Epithelial cell of proximal tubule (primary cell): ENCODE measurements around the gene ALS2. TPM values are rescaled to one million over a fixed set of nuclear protein-coding genes. Genes with fewer than 3 reads are reported as not detected.
A peak's percentile ranks its signal among the peaks of the same experiment; 100 is the strongest.
"Not testable (repeated sequence)": the region's sequence is repeated elsewhere in the genome, so short reads cannot be mapped to it uniquely, and the experiment has no call there.

ENCODE experiments used
- DNase-seq: peaks from one replicate; pipeline ENCODE4 v3.0.0-alpha.2; 2011; ENCODE audit warnings: low read depth
- H3K4me3 ChIP-seq: 2 replicates; pipeline ENCODE4 v1.5.1; 2011; ENCODE audit warnings: low read depth, mild to moderate bottlenecking, low read length
- total RNA-seq: library from RNA; depleted of rRNA; stranded (reverse); fragments of >200 nt; gene quantifications from 2 replicates; pipeline ENCODE4 v1.2.3, GENCODE V29; 2015
- TF ChIP-seq, protein P1 (sequence below): conservative IDR thresholded peaks from 2 replicates; pipeline ENCODE4 v1.5.1; 2012; ENCODE audit warnings: low read depth, mild to moderate bottlenecking, low read length

ALS2 gene
- total RNA-seq, 1 donor from 2014 or later = 15.6 TPM

DNA sequence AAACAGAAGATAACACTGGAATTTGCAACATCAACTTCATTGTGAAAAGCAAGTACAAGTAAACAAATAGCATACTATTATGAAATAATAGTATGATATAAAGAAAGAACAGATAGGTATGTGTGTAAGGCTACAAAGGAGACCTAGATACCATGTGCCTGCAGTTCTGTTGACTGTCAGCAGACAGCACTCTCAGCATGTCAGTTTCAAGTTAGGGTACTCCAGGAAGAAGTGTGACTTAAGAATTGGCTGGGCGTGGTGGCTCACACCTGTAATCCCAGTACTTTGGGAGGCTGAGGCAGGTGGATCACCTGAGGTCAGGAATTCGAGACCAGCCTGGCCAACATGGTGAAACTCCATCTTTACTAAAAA is 18.2 kb upstream of the ALS2 start:
- TF ChIP-seq, protein P1, sequence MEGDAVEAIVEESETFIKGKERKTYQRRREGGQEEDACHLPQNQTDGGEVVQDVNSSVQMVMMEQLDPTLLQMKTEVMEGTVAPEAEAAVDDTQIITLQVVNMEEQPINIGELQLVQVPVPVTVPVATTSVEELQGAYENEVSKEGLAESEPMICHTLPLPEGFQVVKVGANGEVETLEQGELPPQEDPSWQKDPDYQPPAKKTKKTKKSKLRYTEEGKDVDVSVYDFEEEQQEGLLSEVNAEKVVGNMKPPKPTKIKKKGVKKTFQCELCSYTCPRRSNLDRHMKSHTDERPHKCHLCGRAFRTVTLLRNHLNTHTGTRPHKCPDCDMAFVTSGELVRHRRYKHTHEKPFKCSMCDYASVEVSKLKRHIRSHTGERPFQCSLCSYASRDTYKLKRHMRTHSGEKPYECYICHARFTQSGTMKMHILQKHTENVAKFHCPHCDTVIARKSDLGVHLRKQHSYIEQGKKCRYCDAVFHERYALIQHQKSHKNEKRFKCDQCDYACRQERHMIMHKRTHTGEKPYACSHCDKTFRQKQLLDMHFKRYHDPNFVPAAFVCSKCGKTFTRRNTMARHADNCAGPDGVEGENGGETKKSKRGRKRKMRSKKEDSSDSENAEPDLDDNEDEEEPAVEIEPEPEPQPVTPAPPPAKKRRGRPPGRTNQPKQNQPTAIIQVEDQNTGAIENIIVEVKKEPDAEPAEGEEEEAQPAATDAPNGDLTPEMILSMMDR = peak; percentile 57
- H3K4me3 ChIP-seq, DNase-seq: not testable (repeated sequence)

DNA sequence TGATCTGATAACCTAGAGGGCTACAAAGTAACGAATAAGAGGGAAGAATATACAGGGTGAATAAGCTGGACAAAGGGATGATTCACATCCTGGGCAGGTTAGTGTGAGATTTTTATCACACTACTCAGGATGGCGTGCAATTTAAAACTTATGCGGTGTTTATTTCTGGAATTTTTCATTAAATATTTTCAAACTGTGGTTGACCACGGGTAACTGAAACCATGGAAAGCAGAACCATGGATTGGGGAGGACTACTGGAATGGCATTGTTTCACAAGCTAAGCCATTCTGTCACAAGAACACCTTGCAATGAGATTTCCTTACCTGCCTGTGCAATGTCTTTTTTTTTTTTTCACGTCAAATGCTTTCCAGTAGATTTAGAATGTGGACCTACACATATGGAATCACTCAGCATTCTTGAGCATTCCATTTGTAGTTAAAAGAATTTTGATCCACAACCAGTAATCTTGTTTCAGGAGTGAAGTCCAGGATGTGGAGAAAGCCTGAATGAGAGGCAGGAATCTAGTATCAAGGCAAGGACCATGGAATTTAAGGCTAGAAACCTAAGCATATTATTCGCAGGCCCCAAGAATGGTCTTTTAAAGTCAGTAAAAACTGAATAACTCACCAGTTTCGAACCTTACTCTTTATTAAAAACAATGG is 17.6 kb upstream of the ALS2 start:
- no peak overlapping the region for H3K4me3 ChIP-seq
- DNase-seq = peak; percentile 81
- TF ChIP-seq, protein P1 = no peak

DNA sequence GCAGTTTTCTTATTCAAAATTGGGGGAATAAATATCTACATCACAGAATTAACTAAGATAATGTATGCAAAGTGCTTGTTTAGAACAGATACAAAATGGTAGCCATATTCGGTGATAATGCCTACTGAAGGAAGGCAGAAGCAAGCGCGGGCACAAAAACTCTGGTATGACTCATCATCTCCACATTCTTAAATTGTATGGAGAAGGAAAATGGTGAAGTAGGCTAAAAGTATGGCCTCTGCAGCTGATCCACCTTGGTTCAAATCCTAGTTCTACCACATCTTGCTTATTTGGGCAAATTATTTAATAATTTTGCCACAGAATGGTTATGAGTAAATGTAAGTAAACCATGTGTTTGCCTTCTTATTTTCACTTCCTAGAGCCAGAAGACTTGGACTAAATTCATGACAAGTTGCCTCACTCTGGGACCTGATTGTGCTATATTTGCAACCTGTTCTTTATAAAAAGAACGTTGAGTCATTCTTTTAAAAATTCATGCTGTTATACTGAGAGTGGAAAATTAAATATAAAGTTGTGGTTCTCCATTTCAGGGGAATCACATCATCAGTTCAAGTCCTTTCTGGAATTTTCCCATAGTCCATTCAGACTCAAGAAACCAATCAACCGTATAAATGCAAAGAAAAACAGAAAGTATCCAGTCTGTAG is 16.6 kb upstream of the ALS2 start:
- DNase-seq = peak; percentile 74
- H3K4me3 ChIP-seq = no peak overlapping the region
- TF ChIP-seq, protein P1 = no peak

DNA sequence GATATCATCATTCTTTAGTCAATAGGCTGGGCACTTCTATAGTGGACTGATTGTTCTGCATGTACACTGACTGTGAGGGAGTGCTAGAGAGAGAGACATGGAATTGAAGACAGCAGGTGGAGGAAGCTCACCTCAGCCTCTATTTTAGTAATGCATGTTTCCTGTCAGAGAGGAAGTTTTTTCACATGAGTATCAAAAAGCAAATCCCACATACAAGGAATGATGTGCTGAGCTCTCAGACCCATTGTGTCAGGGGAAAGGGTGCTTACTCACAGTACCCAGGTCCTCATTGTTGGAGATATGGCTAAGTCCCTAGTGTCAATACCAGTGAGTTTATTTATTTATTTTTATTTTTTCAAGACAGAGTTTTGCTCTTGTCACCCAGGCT is 15.7 kb upstream of the ALS2 start:
- no peak overlapping the region for H3K4me3 ChIP-seq
- DNase-seq = no peak
- TF ChIP-seq, protein P1 = no peak

DNA sequence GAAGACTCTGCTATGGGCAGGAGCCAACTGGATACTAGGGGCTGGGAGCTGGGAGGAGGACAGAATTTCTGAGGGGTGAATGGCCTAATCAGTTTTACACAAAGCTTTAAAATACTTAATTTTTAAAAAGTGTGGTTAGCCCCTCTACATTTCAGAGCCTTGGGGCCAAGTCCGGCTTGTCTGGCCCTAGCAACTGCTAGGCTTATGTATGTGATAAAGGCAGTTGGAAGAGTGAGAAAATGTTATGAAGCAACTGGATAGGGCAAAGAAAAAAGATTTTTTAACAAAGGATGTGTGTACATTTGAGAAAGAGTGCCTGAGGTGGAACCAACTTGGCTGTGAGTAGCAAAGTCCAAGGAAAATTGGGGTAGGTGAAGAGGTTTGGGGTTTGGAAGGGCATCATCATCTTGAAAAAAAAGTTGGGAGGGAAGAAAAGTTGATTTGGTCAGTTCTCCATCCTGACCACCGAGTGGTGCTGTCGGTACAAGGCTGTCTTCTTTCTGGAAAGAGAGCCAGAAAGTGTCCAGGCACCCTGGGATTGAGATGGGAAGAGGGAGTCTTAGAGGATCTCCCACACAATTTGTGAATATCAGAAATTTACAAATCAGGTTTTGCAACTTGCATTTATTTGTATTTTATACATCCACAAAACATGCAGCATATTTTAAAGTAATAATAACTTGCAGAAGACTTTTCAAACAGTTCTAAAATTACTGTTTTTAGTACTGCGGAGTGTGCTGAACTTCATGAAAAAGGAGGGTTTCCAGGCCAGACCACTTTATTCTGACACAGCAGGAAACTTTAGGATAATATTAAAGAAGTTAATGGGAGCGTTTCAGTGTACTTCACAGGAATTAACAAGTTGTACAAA is 15.1 kb upstream of the ALS2 start:
- no peak overlapping the region for H3K4me3 ChIP-seq
- TF ChIP-seq, protein P1 = peak; percentile 87
- no peak for DNase-seq

DNA sequence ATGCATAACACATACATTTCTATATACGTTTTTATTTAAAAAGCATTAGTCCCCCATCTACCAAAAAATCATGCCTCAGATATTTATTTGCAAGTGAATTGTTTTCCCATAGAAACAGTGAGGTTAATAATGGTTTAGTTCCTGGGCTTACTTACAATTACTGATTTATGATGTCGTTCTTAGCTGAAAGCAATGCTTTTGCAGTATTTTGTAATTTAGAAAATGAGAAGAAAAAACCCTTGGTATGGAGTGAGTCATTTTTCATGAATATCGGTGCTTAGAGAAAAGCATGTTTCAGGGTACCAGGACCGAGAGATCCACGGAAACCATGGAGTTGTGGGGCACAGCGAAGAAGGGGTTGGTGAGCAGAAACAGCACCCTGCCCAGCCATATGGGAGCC is 13.6 kb upstream of the ALS2 start:
- no peak for DNase-seq
- H3K4me3 ChIP-seq = no peak overlapping the region
- TF ChIP-seq, protein P1 = no peak
